HepG2 (cell line): Measurements from ENCODE around the gene CHI3L1. TPM values are rescaled to one million over a fixed set of nuclear protein-coding genes. Genes with fewer than 3 reads are reported as not detected.

ENCODE experiments used
- ARHGAP35 ChIP-seq: sonication (generic); formaldehyde crosslinking; IDR thresholded peaks from 2 replicates; pipeline ENCODE4 v1.9.0; 2022; ENCODE audit warnings: mild to moderate bottlenecking, inconsistent platforms, moderate library complexity, missing genetic modification reagents, borderline replicate concordance
- CBX2 ChIP-seq, 2 experiments: fragments of 200-600 bp in 1 of 2; sonication (generic); formaldehyde crosslinking in 1 of 2; IDR thresholded peaks; 2 replicates each; pipeline versions ENCODE4 v1.7.0 to v1.8.1; 2018 to 2022; ENCODE audit warnings: low read depth in 2 of 2, low read length in 1 of 2, mild to moderate bottlenecking in 1 of 2, missing genetic modification reagents in 1 of 2
- CHD4 ChIP-seq: fragments of 200-600 bp; sonication (generic); IDR thresholded peaks from 2 replicates; pipeline ENCODE4 v1.7.0; 2017; ENCODE audit warnings: mild to moderate bottlenecking, low read length, borderline replicate concordance
- FOXO1 ChIP-seq: sonication (generic); formaldehyde crosslinking; IDR thresholded peaks from 2 replicates; pipeline ENCODE4 v1.4.0; 2020; ENCODE audit warnings: missing genetic modification reagents
- ISL2 ChIP-seq: sonication (generic); formaldehyde crosslinking; IDR thresholded peaks from 2 replicates; pipeline ENCODE4 v1.5.0; 2020; ENCODE audit warnings: missing genetic modification reagents
- KAT8 ChIP-seq: IDR thresholded peaks from 2 replicates; pipeline ENCODE4 v1.6.1; 2016; ENCODE audit warnings: missing genetic modification reagents, missing compliant biosample characterization
- MIER3 ChIP-seq: IDR thresholded peaks from 2 replicates; pipeline ENCODE4 v1.6.1; 2016; ENCODE audit warnings: missing compliant biosample characterization, borderline replicate concordance
- RXRB ChIP-seq: IDR thresholded peaks from 2 replicates; pipeline ENCODE4 v1.6.1; 2016; ENCODE audit warnings: borderline replicate concordance, missing genetic modification reagents, missing compliant biosample characterization
- SOX13 ChIP-seq, 3 experiments: fragments of 450-650 bp in 1 of 3; sonication (generic) in 1 of 3; formaldehyde crosslinking in 1 of 3; IDR thresholded peaks in 2 of 3; conservative IDR thresholded peaks in 1 of 3; 2 replicates each; pipeline versions ENCODE4 v1.5.0 to v1.6.1; 2016 to 2020; ENCODE audit warnings: antibody characterized with exemption in 1 of 3, mild to moderate bottlenecking in 1 of 3, missing compliant biosample characterization in 1 of 3, missing genetic modification reagents in 1 of 3, moderate library complexity in 1 of 3
- SOX6 ChIP-seq, 2 experiments: fragments of 450-650 bp in 1 of 2; sonication (generic) in 1 of 2; formaldehyde crosslinking in 1 of 2; IDR thresholded peaks; 2 replicates each; pipeline versions ENCODE4 v1.4.0 to v1.6.1; 2017 to 2020; ENCODE audit warnings: antibody characterized with exemption in 1 of 2, mild to moderate bottlenecking in 1 of 2, missing genetic modification reagents in 1 of 2
- ZMYM4 ChIP-seq: sonication (generic); formaldehyde crosslinking; IDR thresholded peaks from 2 replicates; pipeline ENCODE4 v1.8.1; 2023; ENCODE audit warnings: mild to moderate bottlenecking, missing genetic modification reagents
- ZNF318 ChIP-seq: sonication (generic); formaldehyde crosslinking; IDR thresholded peaks from 2 replicates; pipeline ENCODE4 v1.4.0; 2020; ENCODE audit warnings: mild to moderate bottlenecking, missing genetic modification reagents
- ZNF337 ChIP-seq: sonication (generic); formaldehyde crosslinking; IDR thresholded peaks from 2 replicates; pipeline ENCODE4 v1.5.1; 2020; ENCODE audit warnings: missing genetic modification reagents, low read depth, mild to moderate bottlenecking, borderline replicate concordance
- ZNF451 ChIP-seq: sonication (generic); formaldehyde crosslinking; IDR thresholded peaks from 2 replicates; pipeline ENCODE4 v1.5.0; 2020; ENCODE audit warnings: mild to moderate bottlenecking, missing genetic modification reagents
- ZNF652 ChIP-seq: IDR thresholded peaks from 2 replicates; pipeline ENCODE4 v1.6.1; 2016; ENCODE audit warnings: low read depth, borderline replicate concordance
- ZNF766 ChIP-seq: sonication (generic); formaldehyde crosslinking; IDR thresholded peaks from 2 replicates; pipeline ENCODE4 v1.5.0; 2020; ENCODE audit warnings: missing genetic modification reagents, borderline replicate concordance
- ZNF878 ChIP-seq: sonication (generic); formaldehyde crosslinking; IDR thresholded peaks from 2 replicates; pipeline ENCODE4 v1.8.1; 2023; ENCODE audit warnings: mild to moderate bottlenecking, missing genetic modification reagents, moderate library complexity
- polyA plus RNA-seq, 8 experiments: library from polyadenylated mRNA; depleted of rRNA in 3 of 8; stranded (reverse) in 7 of 8; unstranded in 1 of 8; fragments of >200 nt; fragmentation: Illumina TruSeq in 4 of 8; extraction: Trizol in 4 of 8; gene quantifications; 2 replicates each; pipeline versions ENCODE4 v1.2.1 to v1.2.3, GENCODE V29; 2011 to 2016; ENCODE audit warnings: low read depth in 4 of 8, missing spikeins in 1 of 8, mixed read lengths in 1 of 8; ENCODE audit not compliant: insufficient read depth in 1 of 8
- total RNA-seq, 5 experiments: library from RNA; depleted of rRNA; stranded (reverse); fragments of >200 nt; fragmentation: Illumina TruSeq; extraction: Trizol; gene quantifications; 2 replicates each; pipeline ENCODE4 v1.2.3, GENCODE V29; 2016; ENCODE audit warnings: low read depth in 1 of 5
- TF ChIP-seq, protein P1 (sequence below): sonication (generic); formaldehyde crosslinking; conservative IDR thresholded peaks from 2 replicates; pipeline ENCODE4 v1.8.0; 2022; ENCODE audit warnings: missing genetic modification reagents

Gene CHI3L1
- total and polyA plus RNA-seq, 2 of the 13 experiments (the other 11 are each of a cell fraction or from before 2014, with no cell fraction given): 0.09 to 0.13 TPM

DNA sequence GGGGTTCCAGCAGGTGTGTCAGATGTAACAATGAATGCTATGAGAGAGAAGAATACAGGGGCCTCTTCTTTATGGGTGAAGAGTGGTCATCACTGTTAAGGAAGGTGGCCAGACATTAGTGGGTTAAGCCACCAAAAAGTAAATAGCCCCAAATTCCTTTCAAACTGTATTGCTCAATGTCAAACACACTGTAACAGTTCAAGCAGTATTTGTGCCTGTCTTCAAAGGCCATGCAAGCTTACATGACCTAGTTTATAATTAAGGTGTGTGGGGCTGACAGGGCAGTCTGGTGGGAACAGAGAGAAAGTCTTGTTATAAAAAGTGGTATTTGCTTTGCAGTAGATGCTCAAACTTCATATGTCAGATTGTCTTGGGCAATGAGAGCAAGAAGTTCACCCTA lies 24.5 kb upstream of the CHI3L1 start (continued):
- TF ChIP-seq ZNF878 (CRISPR knock-in tag) (no peak), ISL2 (CRISPR knock-in tag) (peak; percentile 55; the same call in 1 of the 2 replicates), SOX6 (IDR thresholded peaks at IDR 0.05) (no peak), SOX6 (CRISPR knock-in tag; IDR thresholded peaks at IDR 0.05) (peak; percentile 43; the same call in 1 of the 2 replicates), KAT8 (no peak), MIER3 (CRISPR knock-in tag) (no peak), FOXO1 (CRISPR knock-in tag) (peak; percentile 22; the same call in 1 of the 2 replicates), ZNF337 (CRISPR knock-in tag) (no peak), ZMYM4 (CRISPR knock-in tag) (no peak), ZNF451 (CRISPR knock-in tag) (no peak), CBX2 (IDR thresholded peaks at IDR 0.05; ENCODE audit: low read depth, low read length) (no peak), CBX2 (CRISPR knock-in tag; IDR thresholded peaks at IDR 0.05; ENCODE audit: low read depth) (no peak), ZNF766 (no peak), ZNF652 (CRISPR knock-in tag) (peak; percentile 95), CHD4 (no peak), RXRB (CRISPR knock-in tag) (peak; percentile 20; the same call in 1 of the 2 replicates), SOX13 (IDR thresholded peaks at IDR 0.05) (no peak), SOX13 (CRISPR knock-in tag; conservative IDR thresholded peaks at IDR 0.05 in 1 of 2, IDR thresholded peaks at IDR 0.05 in 1 of 2) (peak in 1 of 2 experiments; percentile 53; a peak in 2 of 4 replicates), ZNF318 (CRISPR knock-in tag) (no peak), ARHGAP35 (CRISPR knock-in tag) (no peak)
- TF ChIP-seq, protein P1, sequence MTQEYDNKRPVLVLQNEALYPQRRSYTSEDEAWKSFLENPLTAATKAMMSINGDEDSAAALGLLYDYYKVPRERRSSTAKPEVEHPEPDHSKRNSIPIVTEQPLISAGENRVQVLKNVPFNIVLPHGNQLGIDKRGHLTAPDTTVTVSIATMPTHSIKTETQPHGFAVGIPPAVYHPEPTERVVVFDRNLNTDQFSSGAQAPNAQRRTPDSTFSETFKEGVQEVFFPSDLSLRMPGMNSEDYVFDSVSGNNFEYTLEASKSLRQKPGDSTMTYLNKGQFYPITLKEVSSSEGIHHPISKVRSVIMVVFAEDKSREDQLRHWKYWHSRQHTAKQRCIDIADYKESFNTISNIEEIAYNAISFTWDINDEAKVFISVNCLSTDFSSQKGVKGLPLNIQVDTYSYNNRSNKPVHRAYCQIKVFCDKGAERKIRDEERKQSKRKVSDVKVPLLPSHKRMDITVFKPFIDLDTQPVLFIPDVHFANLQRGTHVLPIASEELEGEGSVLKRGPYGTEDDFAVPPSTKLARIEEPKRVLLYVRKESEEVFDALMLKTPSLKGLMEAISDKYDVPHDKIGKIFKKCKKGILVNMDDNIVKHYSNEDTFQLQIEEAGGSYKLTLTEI: no peak
